Fibroblast of pulmonary artery (primary cell): ENCODE results near the gene ABCC2.

Experiments used
- DNase-seq: peaks from one replicate; pipeline ENCODE4 v3.0.0-alpha.2; 2010; ENCODE audit warnings: low read depth
- H3K4me3 ChIP-seq: replicated peaks from 2 replicates; pipeline ENCODE4 v1.5.1; 2011; ENCODE audit warnings: low read depth, mild to moderate bottlenecking, control low read depth, low read length, moderate library complexity
- TF ChIP-seq, protein P1 (sequence below): IDR thresholded peaks from 2 replicates; pipeline ENCODE4 v1.5.1; 2011; ENCODE audit warnings: mild to moderate bottlenecking, control low read depth, low read length, inconsistent platforms; ENCODE audit errors: missing control alignments

Gene ABCC2

DNA sequence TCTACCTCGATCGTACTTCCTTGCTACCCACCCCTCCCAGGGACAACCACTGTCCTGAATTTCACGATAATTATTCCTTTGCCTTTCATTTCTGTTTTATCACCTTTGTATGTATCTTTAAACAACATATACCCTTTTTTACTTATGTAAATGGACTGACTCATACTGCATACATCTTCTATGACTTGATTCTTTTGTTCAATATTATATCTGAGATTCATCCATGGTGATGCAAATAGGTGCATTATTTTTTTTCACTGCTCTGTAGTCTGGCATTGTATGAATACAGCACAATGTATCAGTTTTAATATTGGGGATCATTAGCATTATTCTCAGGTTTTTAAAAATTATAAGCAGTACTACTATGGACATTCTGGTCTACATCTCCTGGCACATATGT, 69.4 kb downstream of the ABCC2 start:
- H3K4me3 ChIP-seq: no peak overlapping the region
- TF ChIP-seq, protein P1, sequence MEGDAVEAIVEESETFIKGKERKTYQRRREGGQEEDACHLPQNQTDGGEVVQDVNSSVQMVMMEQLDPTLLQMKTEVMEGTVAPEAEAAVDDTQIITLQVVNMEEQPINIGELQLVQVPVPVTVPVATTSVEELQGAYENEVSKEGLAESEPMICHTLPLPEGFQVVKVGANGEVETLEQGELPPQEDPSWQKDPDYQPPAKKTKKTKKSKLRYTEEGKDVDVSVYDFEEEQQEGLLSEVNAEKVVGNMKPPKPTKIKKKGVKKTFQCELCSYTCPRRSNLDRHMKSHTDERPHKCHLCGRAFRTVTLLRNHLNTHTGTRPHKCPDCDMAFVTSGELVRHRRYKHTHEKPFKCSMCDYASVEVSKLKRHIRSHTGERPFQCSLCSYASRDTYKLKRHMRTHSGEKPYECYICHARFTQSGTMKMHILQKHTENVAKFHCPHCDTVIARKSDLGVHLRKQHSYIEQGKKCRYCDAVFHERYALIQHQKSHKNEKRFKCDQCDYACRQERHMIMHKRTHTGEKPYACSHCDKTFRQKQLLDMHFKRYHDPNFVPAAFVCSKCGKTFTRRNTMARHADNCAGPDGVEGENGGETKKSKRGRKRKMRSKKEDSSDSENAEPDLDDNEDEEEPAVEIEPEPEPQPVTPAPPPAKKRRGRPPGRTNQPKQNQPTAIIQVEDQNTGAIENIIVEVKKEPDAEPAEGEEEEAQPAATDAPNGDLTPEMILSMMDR: no peak
- DNase-seq: no peak

DNA sequence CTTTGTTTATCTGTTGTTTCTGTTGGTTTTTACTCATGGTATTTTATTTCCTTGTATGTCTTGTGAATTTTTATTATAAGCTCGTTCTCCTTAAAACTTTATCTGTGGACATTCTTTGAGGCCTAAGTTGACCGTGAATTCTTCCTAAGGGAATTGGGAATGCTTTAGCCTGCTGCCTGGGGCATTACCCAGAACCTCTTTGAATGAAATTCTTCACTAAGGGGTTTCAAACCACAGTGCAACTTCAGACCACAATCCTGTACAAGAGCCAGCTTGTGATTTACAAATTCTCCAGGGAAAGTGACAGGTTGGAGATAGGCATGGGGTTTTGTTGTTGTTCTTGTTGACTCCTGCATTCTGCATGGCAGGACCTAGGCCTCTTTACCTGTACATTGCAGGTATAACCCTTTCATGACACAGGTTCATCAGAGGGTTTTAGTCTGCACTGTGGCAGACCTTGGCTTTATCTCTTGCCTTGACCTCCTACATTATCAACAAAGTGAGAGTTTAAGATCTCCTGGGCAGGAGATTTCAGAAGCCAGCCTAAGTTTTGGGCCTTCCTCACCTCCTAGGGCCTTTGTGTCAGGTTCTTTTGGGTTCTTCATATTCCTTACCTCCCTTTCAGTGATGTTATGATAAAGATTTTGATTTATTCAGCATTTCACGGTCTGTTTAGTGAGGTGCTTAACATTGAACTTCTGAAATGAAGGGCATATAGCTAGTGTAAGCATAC, 70.2 kb downstream of the ABCC2 start:
- TF ChIP-seq, protein P1: no peak
- no peak overlapping the region for H3K4me3 ChIP-seq
- no peak for DNase-seq

DNA sequence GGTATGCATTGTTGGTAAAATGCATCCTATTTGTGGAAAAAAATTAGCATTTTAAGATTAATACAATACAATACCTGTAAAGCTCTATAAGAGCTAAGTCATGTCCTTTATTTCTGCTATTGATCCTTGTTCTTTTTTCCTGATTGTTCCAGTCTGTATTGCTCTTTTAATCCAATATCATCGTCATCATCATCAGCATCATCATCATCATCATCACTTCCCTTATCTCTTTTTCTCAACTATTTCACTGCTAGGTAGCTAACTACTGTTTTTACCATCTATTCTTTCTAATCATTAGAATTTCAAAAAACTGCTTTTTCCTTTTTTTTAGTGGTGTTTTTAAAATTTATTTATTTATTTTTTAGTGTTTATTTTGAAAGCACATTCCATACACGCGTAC, 71.2 kb downstream of the ABCC2 start:
- H3K4me3 ChIP-seq: no peak overlapping the region
- TF ChIP-seq, protein P1: no peak

GRCh38 chr10:99854860-99855259, 72.4 kb downstream of the ABCC2 start:
- peak; percentile 91 for DNase-seq
- no peak overlapping the region for H3K4me3 ChIP-seq
- TF ChIP-seq, protein P1: peak; percentile 81

More for the DNA sequence above, 71.2 kb downstream of the ABCC2 start:
- DNase-seq: no peak

- DNase-seq: no peak
- H3K4me3 ChIP-seq: no peak overlapping the region
- TF ChIP-seq, protein P1: no peak
These were observed 73.1 kb downstream of the ABCC2 start for GRCh38 chr10:99855479-99856071.

DNA sequence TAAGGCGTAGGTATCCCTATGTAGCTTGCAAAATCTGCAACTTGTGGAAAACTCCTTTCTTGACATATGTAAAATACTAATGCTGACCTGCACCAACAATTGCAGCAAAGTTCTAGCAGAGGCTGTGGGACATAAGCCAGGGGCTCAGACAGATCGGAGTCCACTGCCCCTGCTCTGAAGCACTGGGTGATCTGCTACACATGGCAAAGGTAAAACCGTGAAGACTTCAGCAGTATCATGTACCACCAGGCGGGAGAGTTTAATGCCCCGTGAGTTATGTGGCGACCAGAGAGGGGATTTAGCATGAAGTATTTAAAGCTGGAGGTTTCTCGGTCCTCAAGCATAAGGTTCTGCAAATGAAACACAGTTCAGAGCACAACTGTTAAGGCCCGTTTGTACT, 76.4 kb downstream of the ABCC2 start:
- DNase-seq: no peak
- TF ChIP-seq, protein P1: no peak
- no peak overlapping the region for H3K4me3 ChIP-seq
